NCI-H187 treated with DMSO at 0.1 percent for 48 hours (cell line): Measurements from ENCODE around the gene DNAH8.

Experiments
- DNase-seq: peaks from one replicate; lab custom pipeline; 2025; lab: John Stamatoyannopoulos, UW

The DNAH8 gene

DNA sequence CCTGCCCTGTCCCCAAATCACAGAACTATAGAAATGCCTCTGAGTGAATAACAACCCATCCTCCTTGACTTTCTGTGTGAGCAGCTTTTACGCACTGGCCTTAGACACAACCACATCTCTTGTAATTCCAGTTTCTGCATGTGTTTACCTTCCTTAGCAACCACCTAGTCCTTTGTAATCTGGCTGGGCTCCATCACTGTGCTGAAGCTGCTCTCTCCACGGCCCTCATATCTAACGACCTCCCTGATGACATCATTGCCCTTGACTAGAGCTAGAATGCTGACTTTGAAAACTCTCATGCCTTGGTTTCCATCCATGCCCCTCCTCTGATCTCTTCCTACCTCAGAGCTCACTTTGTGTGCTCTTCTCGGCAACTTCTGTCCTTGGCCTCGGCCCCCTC lies 303.0 kb downstream of the DNAH8 start:
- DNase-seq, result no peak

DNA sequence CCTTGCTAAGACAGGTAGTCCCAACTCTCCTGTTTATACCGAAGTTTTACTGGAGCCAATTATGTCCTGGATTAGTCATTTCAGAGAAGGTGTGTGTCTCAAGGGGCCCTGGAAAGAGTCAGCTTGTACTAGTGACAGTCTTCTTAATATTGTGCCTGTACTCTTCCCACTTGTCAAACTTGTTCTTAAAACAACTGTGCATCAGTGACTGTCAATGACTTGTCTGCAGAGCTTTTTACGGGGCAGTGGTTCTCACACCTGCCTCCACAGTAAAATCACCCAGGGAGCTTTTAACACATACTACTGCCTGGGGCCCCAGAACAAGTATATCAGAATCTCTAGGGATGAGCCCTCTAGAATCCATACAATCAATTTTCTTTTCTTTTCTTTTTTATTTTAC lies 305.0 kb downstream of the DNAH8 start:
- no peak for DNase-seq

DNA sequence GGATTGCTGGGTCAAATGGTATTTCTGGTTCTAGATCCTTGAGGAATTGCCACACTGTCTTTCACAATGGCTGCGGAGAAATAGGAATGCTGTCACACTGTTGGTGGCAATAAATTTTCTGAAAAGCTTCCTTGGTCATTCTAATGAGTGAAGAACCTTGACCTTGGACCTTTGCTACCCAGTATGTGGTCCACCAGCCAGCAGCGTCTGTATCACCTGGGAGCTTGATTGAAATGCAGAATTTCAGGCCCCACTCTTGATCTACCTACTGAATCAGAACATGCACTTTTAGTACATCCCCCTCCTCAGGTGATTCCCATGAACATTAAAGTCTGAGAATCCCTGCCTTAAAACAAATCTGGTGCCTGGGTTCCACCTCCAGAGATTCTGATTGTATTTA lies 305.9 kb downstream of the DNAH8 start:
- no peak for DNase-seq

DNA sequence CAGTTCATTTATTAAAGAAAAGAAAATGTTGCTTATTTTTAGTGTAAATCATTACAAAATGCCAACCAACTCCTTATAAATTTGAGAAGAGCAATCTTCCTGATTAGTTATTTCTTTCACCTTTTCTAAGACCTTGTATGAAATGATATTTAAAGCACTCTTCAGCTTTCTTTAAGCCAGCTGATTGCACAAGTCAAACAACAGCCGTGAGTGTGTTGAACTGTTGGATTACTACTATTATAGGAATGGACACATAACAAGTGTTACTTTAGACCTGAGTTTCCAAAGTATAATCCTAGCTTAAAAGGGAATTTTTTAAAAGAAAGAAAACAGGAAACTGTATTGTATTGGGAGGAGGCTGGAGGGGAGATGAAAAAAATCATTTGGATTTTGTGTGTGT lies 306.7 kb downstream of the DNAH8 start:
- DNase-seq, result no peak

DNA sequence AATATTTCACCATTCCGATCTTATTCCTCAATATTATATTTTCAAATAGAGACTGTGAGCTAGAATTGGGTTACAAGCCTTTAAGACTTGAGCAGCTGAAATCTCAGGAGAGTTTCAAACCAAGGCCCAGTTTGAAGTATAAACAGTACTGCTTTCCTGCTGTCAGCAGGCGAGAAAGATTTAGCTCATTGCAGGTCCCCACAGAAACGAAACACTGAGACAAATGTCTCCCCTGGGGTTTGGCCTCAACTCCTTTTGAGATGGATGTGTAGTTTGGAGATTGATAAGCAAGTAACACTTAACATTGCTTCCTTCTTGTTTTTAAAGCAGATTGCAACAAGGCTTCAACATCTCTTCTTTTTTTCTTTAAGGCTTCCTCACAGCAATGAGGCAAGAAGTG lies 311.1 kb downstream of the DNAH8 start:
- no peak for DNase-seq

DNA sequence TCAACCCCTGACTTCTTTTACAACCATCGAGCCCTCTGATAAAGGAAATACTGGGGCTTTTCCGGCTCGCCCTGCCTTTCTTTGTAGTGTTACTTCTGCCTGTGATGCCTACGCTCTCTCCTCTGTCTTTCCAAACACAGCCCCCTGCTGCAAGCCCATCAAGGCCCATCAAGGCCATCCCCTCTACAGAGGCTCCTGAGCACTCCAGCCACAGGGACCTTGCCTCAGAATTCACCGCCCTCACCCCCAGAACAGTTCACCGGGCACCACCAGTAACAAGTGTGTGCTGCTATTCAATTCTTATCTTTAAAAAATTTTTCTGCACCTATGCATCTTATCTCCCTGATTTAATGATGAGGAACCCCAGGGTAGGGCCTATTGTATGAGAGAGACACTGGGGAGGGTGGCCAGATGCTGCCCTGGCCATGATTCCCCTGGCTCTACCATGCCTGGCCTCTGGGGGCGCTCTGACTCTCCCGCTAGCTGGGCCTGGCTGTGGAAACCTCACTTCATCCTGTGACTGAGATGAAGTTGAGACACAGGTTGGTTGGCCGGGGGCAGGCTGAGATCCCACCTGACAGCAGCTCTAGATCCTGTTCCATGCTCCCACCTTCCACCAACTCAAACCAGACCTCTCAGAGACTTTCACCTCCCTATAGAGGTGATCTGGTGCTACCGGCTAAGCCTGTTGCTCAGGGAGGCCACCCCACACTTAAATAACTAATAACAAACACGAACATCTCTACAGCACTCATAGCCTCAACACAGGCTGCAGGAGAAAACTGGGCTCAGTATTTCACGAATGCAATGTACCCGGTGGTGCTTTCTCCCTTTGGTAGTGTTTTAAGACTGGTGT lies 314.3 kb downstream of the DNAH8 start:
- DNase-seq, result no peak

DNA sequence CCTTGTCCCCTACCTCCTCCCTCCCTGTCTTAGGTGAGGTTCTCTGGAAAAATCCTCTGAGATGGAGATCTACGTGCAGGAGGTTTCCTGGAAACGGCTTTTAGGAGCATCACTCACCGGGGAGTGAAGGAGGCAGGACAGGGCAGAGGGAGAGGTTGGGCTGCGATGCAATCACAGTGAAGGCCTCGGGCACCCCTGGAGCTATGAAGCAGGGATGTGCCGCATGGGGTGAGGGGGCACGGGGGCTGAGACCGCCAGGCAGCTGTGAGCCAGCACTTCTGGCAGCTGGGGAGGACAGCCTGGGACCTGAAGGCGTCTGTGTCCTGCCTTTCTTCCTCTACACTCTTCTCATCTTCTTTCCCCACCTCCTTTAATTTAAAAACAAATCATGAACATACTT lies 320.6 kb downstream of the DNAH8 start:
- DNase-seq, result no peak

DNA sequence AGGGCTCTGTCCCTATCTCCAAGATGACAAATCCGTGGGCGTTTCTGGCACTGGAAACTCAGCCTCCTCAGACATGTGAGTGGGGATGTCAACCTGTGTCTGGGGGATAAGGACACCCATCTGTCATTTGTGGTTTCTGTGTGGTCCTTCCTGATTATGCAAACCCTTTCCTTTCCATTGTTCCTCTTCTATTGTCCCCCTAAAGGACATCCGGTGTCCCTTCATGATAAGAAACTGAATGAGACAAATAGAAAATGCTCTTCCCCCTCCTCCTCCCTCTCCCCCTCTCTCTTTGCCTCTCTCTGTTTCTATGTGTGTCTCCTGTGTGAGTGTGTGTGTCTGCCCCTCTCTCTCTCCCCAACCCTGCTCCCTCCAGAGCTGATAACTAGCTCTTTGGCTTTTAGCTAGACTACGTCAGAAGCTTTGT lies 322.0 kb downstream of the DNAH8 start:
- DNase-seq, result no peak

DNA sequence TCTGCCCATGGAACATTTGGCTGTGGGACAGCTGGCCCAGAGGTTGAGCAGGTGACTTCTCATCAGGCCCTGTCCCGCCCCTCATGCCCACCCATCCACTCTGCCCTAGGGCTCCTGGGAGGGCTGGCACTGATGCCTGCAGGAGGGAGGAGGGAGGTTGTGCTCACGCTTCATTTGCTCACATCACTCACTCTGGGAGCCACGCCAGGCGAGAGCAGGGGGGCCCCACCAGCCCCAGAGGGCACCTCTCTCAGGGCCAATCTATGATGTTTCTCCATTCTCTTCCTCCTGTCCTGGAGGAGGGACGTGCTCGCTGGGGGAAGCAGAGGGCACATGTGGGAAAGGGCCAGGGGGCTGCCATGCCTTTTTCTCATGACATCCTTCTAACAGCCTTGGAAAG lies 322.6 kb downstream of the DNAH8 start:
- no peak for DNase-seq

DNA sequence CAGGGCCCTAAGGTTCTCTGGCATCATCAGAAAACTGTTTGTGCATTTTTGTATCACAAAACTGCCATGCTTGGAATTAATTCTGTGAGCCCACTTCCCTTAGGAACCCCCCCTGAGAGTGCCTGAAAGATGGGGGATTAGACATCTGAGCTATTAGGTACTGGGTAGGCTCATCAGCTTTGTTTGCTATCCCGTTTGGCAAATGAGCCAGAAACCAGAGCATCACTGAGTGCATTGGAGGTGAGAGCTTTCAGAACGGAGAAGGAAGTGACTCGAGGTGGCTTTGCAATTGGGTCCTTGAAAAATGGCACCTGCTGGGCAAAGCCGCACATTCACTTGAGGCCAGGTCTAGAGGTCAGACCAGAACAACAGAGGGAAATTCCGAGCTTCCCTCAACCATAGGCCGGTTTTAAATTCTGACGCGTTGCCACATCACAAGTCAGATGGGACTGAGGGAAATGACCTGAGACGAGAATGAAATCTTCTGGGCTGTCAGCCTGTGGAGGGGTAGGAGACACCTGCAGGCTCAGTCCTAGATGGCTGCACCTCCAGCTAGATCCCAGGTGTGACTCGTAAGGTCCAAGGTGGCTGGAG lies 325.1 kb downstream of the DNAH8 start:
- no peak for DNase-seq

DNA sequence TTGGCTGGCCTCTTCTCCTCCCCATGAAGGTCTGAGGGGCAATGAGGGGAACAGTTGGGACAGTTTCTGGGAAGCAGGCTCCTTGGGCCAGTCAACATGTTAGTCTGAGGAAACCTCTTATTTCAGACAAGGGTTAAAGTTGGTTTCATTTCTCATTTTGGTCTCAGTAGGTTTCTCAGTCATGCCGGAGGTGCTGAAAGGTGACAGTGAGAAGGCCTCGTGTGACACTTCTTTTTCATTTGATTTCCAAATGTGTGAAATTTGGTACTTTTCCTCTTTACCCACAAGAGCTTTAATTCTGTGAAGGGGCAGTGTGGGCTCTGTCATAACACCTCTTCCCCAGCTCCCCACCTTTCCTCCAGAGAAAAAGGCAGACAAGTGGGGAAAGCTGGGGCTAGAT lies 326.0 kb downstream of the DNAH8 start:
- DNase-seq, result no peak

DNA sequence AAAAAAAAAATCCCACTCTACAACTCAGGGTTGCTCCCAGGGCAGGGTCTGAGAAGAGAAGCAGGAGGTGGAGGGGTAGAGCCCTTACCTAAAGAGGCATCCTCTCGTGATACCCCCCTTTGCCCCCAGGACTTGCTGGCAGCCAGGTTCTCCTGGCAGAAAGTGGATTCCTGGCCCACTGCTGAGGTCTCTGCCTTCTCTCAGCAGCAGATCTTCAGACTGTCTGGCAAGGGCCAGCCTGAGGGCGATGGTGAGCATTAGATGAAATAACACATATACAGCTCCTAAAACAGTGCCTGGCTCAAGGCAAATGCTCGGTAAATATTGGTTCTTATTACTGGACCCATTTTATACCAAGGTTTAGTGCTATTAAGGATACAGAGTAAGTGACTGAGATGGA lies 328.7 kb downstream of the DNAH8 start:
- no peak for DNase-seq

DNA sequence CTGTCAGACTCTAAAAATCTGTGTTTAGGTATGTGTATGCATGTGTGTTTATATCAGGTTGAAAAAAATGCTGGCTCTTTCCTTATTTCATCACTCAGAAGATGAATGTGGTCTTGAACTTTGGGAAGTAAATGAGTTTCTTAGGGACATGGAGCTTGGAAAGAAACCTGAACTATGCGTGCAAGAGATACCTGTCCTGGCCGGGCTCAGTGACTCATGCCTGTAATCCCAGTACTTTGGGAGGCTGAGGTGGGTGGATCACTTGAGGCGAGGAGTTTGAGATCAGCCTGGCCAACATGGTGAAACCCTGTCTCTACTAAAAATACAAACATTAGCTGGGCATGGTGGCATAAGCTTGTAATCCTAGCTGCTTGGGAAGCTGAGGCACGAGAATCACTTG lies 329.1 kb downstream of the DNAH8 start:
- no peak for DNase-seq

DNA sequence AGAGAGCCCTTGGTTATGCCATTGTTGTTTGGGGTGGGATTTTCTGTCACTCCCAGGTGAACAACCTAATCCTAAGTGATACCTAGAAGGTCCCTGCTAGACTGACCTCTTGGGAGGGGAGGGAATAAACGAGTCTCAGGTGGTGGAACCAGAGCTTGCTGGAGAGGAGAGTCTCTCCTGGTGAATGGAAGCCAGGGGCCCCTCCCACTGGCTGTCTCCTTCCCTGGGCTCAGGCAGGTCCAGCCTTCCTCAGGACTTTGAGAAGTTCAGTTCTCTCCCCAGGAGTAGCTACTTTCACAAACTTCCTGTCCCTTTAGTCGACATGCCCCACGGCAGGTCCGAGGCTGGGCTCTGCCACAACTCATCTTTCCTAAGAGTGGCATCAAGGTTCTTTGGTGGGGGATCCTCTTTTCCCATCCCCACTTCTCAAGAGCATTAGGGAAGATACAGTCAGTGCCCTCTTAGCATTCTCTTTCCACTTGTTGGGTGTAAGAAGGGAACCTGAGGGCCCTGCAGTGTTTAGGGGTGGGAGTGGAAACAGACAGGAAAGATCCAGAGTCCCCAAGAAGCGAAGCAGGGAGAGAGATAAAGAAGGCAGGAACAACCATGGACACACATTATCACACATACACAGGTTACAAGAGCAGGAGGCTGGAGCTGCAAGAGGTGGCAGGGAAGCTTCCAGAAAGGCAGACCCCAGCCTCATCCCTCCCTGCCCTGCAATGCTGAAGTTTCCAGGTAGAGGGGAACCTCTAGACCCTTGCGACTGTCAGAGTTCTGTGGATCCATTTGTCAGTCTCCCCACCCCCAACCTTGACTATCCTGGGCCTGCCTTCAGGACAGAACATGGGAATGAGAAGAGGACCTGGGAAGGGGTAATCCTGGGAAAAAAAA lies 332.6 kb downstream of the DNAH8 start:
- no peak for DNase-seq

DNA sequence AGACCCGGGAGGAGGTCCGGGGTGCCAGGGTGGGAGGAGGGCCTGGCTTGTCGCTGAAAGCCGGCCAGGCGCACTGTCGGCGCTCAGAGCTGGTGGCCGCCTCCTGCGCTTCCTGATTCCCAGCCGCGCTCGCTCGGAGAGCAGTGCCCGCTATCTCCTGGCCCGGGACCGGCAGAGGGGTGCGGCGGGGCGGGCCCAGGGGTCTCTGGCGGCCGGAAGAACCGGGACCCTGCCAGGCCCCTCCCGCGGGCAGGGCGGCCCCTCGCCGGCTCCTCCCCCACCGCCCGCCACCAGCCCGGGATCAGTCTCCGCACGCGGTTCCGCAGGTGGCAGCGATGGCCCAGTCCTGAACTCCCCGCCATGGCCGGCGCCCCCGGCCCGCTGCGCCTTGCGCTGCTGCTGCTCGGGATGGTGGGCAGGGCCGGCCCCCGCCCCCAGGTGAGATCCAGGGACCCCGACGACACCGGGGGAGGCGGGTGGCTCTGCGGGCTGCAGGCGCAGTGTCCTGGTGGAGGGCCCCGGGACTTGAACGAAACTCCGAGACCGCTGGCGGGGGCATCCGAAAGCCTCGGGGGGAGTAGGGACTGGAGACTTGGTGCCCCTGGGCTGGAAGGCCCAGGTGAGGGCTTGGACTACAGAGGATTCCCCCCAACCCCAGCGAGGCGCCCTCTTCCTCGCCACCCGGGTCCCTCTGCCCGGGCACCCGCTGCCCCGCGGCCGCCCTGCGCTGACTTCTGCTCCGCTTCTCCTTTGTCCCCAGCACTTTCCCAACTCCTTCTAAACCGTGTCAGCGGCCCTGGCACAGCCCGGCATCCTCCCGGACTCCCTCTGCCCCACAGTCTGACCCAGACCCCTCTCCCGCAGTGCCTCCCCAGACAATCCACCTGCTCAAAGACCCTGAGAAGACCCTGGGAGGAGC lies 333.6 kb downstream of the DNAH8 start, which contains the start of gene GLP1R:
Gene GLP1R (plus strand): TSS at position 301 of the 919 bp plus-strand sequence. CDS start 60 bp downstream, at position 361.
- DNase-seq, result no peak

DNA sequence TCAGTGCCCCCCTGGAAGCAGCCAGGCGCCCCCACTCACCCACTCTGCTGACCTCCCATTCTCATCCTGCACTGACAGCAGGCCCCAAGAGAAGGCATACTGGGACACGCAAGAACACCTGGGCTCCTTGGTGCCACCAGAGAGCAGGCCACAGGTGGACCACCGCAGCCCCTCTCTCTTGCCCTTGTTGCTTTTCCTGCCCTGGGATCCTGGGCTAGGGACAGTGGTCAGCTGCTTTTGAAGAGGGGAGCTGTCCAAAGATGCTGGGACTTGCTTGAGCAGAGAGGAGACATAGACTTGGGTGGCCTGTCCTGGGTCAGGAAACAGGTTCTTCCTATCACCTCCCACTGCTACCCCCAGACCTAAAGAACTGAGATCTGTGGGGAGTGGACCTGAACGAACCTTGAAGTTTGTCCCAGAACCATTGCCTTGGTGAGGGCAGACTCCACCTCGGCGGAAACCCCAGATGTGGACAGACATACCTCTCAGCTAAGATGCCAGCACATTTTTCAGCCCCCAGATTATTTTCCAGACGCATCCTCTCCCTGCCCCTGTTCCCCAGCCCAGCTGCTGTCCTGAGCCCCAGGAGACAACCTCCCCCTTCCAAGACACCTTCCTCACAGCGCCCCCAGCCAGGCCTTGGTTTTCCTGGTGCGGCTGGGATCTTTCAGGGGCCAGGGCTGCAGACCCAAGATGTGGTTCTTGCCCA lies 334.6 kb downstream of the DNAH8 start:
- no peak for DNase-seq

DNA sequence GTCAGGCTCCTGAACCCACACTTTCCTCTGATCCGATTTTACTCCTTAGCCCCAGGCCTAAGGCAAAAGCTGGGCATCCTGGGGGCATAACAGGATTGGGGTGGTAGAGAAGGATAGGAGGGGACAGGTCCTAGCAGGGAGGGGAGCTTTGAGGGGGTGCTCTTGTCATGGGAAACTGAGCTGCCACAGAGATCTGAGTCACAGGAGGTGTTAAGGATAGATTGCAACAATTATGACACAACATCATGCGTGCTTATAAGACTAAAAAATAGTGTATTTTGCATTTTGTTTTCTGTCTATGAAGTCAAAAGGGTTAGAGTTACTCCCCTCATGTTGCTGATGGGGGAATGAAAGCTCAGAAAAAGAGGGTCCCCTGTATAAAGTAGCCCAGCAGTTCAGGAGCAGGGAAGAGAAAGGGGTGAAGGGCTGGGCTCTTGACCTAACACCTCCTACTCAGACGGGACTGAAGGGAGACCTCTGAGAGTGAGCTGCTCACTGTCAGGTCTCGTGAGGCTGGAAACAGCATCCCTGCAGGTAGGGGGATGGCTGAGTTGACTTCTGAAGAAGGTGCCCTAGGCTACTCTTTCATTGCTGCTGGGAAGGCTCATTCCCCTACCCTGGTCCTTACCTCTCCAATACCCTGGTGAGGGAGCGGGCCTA lies 335.5 kb downstream of the DNAH8 start:
- DNase-seq, result no peak

DNA sequence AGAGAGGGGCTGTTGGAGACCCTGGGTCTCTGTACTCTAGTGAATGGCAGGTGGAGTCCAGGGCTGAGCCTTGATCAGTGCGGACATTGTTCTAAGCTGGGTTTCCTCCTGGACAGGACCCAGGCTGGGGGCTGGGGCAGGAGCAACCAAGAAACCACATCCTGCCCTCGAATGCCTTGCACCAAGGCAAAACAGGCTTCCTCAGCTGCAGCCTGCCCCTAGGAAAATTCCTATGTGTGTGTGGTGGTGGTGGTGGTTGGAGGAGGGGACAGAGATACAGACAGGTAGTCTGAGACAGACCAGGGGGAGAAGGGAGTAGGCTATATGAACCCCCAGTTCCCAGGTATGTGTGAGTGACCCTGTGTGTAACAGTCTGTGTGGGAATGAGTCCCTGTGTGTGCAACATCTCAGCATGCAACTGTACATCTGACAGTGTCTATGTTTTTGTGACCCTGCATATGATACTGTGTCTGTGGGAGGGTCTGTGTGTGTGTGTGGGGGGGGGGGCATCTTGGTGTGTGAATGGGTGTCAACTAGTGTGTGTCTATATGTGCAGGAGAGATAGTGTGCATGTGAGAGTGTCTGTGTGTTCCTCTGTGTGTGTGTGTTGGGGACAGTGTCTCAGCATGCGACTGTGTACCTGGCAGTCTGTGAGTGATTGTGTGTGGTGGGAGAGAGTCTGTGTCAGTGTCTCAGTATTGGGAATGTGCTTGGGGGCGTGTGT lies 336.4 kb downstream of the DNAH8 start:
- DNase-seq, result no peak

DNA sequence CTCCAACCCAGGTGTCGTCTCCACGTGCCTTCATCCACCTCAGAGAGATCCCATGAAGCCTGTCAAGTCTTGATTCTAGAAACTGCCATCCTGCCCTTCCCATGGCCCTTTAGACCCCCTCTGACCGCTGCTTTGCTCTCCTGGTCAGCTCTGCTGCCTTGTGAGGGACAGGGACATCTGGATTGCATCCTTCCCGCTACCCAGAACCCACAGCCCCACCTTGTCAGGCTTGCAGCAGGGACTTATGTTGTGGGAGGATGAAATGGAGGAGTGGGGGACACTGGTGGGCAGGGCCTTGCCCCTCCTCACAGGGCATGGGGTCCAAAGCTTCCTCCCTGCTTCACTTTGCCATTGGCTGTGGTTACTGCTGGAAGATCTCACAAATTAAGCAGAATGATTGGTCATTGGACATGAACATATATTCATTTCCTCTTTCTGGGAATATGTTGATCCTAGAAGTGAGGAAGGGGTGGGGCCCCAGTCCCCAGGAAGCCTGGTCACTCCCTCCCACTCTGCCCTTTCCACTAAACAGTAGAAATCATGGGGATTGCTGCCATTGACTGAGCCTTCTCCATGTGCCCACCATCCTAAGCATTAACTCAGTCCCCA lies 338.0 kb downstream of the DNAH8 start:
- no peak for DNase-seq
